Measurements from ENCODE around the gene RELCH.

RELCH gene

DNA sequence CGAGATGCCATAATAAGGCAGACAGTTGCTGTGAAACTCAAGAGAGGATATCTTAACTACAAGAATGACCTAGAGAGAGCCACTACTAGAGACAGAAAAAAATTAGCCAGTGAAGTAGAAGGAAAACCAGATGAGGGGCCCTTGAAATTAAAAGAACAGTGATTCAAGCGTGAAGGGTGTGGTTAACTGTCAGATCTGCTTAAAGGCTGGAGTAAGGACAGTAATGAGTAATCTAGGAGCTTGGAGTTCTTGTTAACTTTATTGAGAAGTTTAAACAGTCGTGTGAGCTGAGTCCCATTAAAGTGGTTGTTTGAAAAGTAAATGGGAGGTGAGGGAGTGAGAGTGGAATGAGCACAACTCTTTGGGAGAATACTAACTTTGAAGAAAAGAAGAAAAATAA, 21.5 kb upstream of the RELCH start:
- TF ChIP-seq, protein P1, sequence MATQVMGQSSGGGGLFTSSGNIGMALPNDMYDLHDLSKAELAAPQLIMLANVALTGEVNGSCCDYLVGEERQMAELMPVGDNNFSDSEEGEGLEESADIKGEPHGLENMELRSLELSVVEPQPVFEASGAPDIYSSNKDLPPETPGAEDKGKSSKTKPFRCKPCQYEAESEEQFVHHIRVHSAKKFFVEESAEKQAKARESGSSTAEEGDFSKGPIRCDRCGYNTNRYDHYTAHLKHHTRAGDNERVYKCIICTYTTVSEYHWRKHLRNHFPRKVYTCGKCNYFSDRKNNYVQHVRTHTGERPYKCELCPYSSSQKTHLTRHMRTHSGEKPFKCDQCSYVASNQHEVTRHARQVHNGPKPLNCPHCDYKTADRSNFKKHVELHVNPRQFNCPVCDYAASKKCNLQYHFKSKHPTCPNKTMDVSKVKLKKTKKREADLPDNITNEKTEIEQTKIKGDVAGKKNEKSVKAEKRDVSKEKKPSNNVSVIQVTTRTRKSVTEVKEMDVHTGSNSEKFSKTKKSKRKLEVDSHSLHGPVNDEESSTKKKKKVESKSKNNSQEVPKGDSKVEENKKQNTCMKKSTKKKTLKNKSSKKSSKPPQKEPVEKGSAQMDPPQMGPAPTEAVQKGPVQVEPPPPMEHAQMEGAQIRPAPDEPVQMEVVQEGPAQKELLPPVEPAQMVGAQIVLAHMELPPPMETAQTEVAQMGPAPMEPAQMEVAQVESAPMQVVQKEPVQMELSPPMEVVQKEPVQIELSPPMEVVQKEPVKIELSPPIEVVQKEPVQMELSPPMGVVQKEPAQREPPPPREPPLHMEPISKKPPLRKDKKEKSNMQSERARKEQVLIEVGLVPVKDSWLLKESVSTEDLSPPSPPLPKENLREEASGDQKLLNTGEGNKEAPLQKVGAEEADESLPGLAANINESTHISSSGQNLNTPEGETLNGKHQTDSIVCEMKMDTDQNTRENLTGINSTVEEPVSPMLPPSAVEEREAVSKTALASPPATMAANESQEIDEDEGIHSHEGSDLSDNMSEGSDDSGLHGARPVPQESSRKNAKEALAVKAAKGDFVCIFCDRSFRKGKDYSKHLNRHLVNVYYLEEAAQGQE (IDR thresholded peaks at IDR 0.05; ENCODE audit: insufficient read depth in 1 of 2, low read depth in 2 of 2, low read length in 2 of 2), result no peak
- TF ChIP-seq FOXP2 (optimal IDR thresholded peaks at IDR 0.05; ENCODE audit: borderline replicate concordance, extremely low read depth, extremely low read length, insufficient read depth), result no peak
- TF ChIP-seq TAF1 (IDR thresholded peaks at IDR 0.05; ENCODE audit: borderline replicate concordance, insufficient read depth, low read length), result no peak
- no peak for TF ChIP-seq SIN3A (IDR thresholded peaks at IDR 0.05; ENCODE audit: borderline replicate concordance, insufficient read depth, low read length)
- no peak for TF ChIP-seq POLR2AphosphoS5 (IDR thresholded peaks at IDR 0.05; ENCODE audit: low read depth, low read length)

- no peak for TF ChIP-seq TAF1 (IDR thresholded peaks at IDR 0.05; ENCODE audit: borderline replicate concordance, insufficient read depth, low read length)
- no peak for TF ChIP-seq SIN3A (IDR thresholded peaks at IDR 0.05; ENCODE audit: borderline replicate concordance, insufficient read depth, low read length)
- no peak for TF ChIP-seq FOXP2 (optimal IDR thresholded peaks at IDR 0.05; ENCODE audit: borderline replicate concordance, extremely low read depth, extremely low read length, insufficient read depth)
- TF ChIP-seq POLR2AphosphoS5 (IDR thresholded peaks at IDR 0.05; ENCODE audit: low read depth, low read length), result no peak
- TF ChIP-seq, protein P1 (IDR thresholded peaks at IDR 0.05; ENCODE audit: insufficient read depth in 1 of 2, low read depth in 2 of 2, low read length in 2 of 2), result no peak
These were observed 16.2 kb upstream of the RELCH start for GRCh38 chr18:62170857-62171256.

GRCh38 chr18:62172298-62172697, 14.8 kb upstream of the RELCH start:
- TF ChIP-seq POLR2AphosphoS5 (IDR thresholded peaks at IDR 0.05; ENCODE audit: low read depth, low read length) (no peak), SIN3A (IDR thresholded peaks at IDR 0.05; ENCODE audit: borderline replicate concordance, insufficient read depth, low read length) (no peak), FOXP2 (optimal IDR thresholded peaks at IDR 0.05; ENCODE audit: borderline replicate concordance, extremely low read depth, extremely low read length, insufficient read depth) (no peak), TAF1 (IDR thresholded peaks at IDR 0.05; ENCODE audit: borderline replicate concordance, insufficient read depth, low read length) (no peak)
- TF ChIP-seq, protein P1 (IDR thresholded peaks at IDR 0.05; ENCODE audit: insufficient read depth in 1 of 2, low read depth in 2 of 2, low read length in 2 of 2), result no peak

DNA sequence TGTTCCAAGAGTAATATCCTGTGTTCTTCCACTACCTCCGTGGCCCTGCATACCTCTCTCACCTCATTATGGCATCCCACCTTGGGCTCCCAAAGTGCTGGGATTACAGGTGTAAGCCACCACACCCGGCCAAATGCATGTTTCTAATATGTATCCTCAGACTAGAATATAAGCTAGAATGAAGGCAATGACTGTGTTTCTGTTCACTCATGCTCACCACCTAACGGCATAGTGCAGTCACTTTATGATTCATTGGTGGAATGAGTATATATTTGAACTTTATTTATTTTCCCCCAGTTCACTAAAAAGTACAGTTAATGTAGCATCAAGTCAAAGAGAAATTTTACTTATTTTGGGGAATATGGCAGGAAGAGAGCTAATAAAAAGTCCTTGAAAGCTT, 11.5 kb upstream of the RELCH start:
- TF ChIP-seq POLR2AphosphoS5 (IDR thresholded peaks at IDR 0.05; ENCODE audit: low read depth, low read length), result no peak

DNA sequence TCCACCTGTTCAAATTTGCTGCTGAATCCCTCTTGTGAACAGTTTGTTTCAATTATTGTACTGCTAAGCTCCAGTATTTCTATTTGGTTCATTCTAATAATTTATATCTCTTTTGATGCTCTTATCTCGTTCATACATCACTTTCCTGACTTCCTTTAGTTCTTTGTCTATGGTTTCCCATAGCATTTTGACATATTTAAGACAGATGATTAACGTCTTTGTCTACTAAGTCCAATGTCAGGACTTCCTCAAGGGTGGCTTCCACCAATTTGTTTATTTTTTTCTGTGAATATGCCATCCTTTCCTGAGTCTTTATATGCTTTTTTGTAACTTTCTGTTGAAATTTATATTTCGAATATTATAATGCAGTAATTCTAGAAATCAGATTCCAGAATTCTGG, 9.8 kb upstream of the RELCH start:
- TF ChIP-seq FOXP2 (optimal IDR thresholded peaks at IDR 0.05; ENCODE audit: borderline replicate concordance, extremely low read depth, extremely low read length, insufficient read depth) (no peak), TAF1 (IDR thresholded peaks at IDR 0.05; ENCODE audit: borderline replicate concordance, insufficient read depth, low read length) (no peak), SIN3A (IDR thresholded peaks at IDR 0.05; ENCODE audit: borderline replicate concordance, insufficient read depth, low read length) (no peak), POLR2AphosphoS5 (IDR thresholded peaks at IDR 0.05; ENCODE audit: low read depth, low read length) (no peak)
- TF ChIP-seq, protein P1 (IDR thresholded peaks at IDR 0.05; ENCODE audit: insufficient read depth in 1 of 2, low read depth in 2 of 2, low read length in 2 of 2), result no peak
